Measurements from ENCODE around the gene INF2.
"Not testable (repeated sequence)": the region's sequence is repeated elsewhere in the genome, so short reads cannot be mapped to it uniquely, and the experiment has no call there.

INF2 gene

DNA sequence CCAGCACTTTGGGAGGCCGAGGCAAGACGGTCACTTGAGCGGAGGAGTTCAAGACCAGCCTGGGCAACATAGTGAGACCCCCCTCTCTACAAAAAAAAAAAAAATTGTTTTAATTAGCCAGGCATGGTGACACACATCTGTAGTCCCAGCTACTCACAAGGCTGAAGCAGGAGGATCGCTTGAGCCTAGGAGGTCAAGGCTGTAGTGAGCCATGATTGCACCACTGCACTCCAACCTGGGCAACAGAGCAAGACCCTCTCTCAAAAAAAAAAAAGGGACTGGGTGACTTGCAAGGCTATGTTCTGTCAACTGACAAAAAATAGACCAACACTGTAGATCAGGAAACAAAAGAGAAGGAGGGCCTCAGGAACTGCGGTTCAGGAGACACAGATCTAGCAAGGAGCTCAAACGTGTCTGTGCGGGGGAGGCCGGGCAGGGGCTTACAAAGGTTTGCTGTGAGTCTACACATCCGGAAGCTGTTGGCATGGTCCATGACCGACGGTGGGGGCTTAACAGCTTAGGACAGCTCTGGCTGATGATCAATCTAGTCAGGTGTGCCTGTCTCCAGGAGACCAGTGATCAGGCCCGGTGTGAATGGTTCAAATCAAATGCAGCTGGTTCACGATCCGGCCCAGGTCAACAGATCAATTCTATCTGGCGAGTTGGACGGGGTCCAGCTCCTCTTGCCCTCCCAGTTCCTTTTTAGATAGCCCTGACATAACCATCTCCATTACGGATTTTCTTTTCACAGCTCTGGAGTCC, 31.7 kb upstream of the INF2 start:
- no peak for DNase-seq

DNA sequence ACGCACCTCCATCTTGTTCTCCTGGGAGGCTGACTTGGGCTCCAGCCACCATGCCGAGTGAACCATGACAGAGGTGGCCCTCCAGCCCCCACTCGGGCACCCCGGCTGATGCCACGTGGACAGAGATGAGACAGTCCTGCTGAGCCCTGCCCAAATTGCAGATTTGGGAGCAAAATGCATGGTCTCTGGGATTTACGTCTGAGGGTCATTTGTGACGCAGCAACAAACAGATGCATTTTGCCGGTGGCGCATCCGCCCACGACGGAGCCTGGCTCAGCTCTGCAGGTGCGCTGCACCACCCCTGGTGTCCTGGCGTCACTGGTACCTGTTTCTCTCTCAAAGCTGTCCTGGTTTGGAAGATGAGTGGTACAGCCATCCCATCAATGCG, 31.1 kb upstream of the INF2 start:
- DNase-seq = no peak

DNA sequence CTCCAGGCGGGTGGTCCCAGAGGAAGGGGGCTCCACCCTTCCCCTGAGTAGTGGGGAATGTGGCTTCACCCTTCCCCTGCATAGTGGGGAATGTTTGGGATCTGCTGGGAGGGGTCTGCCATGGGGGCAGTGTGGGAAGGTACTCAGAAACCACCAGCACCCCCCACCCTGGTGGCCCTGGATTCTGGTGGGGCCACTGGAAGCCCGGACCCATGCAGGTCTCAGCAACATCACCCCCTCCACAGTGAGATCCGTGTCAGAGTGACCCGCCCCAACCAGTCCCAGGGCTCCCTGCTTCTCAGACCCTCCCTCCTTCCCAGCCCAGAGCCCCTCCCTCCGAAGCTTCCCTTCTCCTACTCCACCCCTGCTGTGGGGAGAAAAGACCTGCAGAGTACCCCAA, 30.3 kb upstream of the INF2 start:
- DNase-seq = no peak

DNA sequence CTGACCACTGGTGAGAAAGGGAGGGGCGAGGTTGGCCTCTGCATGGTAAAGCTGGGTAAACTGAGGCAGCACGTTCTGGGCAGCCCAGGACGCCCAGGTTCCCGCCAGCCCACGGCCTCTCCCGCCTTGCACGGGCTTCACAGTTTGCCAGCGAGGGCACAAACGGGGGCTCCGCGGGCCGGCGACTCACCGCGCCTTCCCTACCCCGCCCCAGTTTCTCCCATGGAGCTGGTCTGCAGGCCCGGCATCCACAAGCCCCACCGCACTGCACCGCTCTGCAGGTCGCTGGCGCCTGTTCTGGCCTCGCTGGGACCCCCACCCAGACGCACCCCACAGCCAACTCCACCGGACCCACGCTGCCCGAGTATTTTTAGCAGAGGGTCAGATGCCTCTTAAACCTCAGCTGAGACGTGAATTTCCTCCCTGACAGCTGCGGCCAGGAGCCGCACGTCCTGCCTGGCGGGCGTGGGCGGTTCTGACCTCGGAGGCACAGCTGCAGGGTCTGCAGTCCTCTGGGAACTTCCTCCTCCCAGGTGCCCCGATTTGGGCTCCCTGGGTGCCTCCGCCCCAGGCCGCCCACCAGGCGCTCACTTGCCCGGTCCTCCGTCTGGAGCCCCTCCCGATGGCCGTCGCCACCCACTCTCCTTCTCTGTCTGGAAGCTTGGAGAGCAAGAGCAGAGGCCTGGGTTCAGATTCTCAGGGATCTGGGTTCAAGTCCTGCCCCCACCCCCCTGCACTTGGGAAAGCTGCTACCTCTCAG, 29.5 kb upstream of the INF2 start:
- no peak for DNase-seq

DNA sequence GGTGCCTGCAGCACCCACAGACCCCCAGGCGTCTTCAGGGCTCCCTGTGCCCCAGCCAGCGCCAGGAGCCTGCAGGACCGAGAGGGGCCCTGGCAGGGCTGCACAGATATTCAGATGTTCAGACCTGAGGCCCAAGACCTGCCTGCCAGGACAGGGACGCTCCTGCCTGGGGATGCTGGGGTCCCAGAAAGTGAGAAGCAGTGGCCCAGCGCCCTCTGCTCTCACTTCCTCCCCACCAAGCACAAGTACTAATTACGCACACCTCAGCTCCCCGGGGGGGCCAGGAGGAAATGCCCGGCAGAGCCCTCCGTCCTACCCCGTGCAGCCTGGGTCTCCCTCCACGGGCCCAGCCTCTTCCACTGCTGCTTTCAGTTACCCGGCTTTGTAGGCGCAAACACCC, 28.8 kb upstream of the INF2 start:
- no peak for DNase-seq

DNA sequence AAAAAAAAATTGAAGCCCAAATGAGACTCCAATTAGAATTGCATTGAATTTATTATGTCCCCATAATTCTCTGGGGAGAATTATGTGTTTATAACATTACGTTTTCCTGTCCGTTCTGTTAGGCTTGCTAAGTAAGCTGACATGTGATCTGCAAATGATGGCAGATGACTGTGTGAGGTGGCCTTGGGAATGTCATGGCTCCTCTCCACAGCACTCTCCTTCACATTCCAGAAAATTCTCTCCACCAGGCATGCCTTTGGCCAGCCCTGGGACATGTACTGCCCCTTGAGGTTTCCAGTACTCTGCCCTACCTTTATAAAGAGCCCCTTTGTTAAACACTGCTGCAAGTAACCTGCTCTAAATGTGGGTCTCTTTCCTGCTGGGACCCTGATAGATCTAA, 28.3 kb upstream of the INF2 start:
- DNase-seq = no peak

DNA sequence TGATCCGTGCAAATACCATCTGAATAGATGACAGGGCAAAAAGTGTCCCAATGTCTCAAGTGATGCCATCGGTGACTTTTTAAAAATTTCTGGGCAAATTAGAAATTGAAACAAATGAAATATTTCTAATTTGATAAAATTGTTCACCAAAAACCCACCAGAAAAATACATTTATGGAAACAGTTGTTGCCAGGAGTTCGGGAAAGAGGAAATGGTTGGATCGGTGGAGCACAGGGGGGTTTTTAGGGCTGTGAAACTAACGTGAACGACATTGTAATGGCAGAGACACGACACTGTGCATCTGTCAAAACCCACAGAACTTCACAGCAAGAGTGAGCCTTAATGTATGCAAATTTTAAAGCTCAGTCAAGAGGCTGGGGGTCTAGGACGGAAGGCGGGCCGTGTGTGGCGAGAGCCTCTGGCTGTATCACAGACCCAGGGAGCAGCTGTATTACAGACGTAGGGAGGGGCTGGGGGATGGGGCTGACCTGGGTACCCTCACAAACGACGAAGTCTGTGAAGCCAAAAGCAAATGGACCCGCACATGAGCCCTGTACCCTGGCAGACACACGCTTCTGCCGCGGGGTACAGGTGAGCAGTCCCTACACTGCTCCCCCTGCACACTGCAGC, 27.8 kb upstream of the INF2 start:
- not testable (repeated sequence) for DNase-seq

DNA sequence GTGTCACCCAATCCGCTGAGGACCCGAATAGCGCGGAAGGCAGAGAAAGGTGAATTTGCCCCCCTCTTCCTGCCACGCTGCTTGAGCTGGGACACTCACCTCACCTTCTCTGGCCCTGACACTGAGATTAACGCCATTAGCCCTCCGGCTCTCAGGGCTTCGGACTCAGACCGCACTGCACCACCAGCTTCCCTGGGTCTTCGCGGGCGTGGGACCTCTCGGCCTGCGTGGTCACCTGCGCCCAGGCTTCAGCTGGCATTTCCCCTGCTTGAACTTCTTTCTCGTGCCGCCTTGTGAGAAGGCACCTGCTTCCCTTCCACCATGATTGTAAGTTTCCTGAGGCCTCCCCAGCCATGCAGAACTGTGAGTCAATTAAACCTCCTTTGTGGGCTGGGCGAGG, 26.9 kb upstream of the INF2 start:
- not testable (repeated sequence) for DNase-seq

DNA sequence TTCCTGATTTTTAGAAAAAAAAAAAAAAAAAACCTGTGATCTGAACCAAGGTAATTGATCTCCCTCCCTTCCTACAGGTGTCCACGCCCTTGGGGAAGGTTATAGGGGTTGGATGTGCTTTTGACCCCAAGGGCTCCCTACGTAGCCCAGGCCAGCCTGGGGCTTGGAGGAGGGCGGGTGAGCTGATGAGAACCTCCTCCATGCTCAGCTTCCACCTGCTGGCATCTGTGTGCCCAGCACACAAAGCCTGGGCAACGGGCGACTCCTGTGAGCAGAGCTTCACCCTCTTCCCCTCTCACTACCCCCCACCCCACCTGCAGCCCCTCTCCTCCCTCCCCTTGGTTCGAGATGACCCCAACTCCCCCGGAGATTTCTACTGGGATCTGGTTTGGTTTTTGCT, 25.3 kb upstream of the INF2 start:
- DNase-seq = no peak

DNA sequence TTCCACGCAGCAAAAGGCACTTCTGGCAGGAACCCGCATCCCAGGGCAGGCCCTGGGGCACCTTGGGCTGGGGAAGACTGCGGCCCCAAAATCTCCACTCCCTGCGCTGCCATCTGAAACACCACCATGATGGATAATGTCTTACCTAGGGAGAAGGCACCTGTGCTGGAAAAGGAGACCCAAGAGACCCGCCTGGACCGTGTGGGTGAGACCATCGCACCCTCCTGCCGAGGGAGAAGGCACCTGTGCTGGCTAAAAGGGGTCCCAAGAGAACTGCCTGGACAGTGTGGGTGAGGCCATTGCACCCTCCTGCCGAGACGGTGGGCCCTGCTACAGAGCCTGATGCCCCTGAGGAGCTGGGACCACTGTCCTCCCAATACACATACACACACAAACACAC, 24.8 kb upstream of the INF2 start:
- no peak for DNase-seq

DNA sequence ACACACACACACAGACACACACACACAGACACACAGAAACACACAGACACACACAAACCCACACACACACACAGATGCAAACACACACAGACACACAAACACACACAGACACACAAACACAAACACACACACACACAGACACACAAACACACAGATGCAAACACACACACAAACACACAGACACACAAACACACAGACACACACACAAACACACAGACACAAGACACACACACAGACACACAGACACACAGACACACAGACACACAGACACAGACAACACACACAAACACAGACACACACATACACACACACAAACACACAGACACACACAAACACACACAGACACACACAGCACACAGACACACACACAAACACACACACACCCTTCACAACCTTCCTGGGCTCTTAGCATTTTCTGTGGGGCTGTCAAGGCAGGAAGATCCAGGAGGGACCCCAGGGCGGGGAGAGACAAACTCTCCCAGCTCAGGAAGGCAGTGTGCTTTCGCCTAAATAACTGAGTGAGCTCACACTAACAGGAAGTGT, 24.2 kb upstream of the INF2 start:
- DNase-seq = no peak

DNA sequence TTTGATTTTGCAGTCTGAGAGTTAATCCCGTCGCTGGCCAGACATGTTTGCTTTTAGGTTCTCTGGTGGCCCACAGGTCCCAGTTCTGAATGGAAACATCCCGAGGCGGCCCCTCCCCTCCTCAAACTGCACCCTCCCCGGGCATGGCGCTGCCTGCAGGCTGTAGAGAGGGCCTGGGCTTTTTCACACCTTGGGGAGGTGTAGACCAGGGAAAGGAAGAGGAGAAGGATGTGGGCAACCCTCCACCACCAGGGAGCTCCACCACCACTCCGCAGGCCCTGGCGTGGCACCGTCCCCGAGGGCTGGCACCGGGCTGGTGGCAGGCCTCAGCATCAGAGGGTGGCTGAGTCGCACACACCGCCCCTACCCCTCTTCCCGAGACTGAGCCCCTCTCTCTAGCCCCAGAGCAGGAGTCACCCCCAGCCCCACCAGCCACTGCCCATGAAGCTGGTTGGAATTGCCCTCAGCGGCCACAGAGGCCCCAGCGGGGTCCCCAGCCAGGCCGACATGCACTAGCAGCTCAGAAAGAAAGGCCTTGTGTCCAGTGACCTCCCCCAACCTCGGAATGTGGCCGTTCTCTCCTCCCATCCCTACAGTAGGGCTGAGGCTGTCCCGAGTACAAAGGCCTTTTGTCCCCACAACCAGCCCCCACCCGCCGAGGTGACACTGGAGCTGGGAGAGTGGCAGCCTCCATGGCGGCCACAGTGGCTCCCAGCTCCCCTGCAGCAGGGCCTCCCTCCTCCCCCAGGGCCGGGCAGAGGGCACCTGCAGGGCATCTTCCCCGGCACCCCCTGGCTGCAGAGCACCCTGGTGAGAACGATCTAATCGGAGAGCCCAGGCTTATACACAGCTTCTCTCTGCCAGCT, 23.5 kb upstream of the INF2 start:
- DNase-seq = peak; percentile 49

DNA sequence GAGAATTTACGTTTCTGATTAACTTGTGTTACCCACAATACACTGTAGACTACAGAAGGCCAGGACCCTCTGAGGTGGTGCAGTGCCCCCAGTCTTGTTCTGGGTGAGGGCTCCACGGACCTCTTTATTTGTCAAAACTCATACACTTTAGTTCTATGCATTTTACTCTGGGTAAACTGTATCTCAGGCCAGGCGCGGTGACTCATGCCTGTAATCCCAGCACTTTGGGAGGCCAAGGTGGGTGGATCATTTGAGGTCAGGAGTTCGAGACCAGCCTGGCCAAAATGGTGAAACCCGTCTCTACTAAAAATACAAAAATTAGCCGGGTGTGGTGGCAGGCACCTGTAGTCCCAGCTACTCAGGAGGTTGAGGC, 22.9 kb upstream of the INF2 start:
- not testable (repeated sequence) for DNase-seq

DNA sequence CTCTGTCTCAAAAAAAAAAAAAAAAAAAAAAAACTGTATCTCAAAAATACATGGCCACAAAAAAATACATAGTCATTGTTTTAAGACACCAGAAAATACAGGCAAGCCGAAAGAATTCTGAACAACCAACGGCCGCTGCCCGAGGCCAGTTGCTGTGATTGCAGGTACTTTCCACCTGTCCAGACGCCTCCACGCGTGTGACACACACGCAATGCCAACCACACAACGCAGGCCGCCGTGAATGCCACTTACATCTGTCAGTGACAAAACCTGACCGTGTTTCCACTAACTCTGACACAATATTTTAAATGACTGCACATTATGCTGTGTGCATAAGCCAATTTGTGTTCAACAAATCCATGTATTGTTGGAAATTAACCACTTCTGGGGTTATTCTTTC, 22.4 kb upstream of the INF2 start:
- DNase-seq = no peak

DNA sequence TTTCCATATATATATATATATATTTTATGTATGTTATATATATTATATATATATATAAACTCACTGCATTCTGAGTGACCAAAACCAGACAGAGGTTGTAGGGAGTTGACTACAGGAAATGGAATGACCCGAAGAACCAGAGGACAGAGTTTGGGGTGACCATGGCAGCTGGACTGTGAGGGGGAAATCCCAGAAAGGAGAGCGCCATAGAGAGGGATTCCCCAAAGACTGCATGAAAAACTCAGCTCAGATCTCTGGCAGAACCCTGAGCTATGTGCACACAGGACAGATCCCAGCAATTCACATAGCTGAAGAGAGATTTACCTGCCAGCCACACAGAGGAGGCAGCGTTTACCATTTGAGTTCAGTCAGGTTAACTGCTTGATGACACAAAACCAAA, 19.7 kb upstream of the INF2 start:
- no peak for DNase-seq

DNA sequence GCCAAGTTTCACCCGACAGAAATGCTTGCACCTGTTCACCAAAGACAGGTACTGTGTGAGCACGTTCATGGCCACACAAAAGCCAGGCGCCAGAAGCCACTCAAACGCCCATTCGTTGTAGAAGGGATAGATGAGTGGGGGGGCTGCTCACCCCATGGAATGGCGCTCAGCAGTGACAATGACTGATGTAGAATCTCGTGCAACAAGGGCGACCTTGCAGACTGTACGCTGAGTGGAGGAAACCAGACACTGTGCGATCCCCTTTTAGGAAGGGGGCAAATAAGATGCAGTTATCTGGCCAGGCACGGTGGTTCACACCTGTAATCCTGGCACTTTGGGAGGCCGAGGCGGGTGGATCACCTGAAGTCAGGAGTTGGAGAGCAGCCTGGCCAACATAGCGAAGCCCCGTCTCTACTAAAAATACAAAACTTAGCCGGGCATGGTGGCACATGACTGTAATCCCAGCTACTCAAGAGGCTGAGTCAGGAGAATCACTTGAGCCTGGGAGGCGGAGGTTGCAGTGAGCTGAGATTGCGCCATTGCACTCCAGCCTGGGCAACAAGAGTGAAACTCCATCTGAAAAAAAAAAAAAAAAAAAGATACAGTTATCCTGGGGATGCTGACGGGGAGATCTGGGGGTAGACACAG, 18.0 kb upstream of the INF2 start:
- not testable (repeated sequence) for DNase-seq

DNA sequence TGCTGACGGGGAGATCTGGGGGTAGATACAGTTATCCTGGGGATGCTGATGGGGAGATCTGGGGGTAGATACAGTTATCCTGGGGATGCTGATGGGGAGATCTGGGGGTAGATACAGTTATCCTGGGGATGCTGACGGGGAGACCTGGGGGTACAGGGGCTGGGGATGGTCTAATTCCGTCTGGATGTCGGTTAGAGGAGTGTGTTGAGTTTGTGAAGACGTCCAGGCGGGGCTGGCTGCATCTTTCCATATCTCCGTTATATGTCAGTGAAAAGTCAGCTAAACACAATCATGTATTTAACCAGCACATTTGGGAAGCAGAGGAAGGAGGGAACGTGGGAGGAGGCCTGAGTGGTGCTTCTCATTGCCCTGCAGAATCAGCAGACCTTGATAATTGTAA, 17.3 kb upstream of the INF2 start:
- not testable (repeated sequence) for DNase-seq

DNA sequence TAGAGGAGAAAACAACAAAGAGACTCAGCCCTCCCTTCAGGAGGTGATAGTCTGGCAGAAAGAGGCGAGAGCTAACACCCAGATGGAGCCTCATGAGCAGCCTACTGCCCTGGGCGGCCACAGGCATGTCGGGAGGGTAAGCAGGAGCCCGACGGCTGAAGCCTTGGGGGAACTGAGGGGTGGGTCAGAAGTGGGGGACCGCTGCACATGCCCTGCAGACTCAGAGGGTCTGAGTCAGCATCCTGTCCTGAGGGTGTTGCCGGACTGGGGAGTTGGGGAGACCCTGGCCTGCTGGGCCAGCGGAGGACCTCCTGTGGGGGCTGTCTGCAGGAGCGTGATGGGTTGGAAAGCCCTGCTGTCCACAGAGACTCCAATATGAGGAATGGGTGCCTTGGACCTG, 15.9 kb upstream of the INF2 start:
- no peak for DNase-seq

DNA sequence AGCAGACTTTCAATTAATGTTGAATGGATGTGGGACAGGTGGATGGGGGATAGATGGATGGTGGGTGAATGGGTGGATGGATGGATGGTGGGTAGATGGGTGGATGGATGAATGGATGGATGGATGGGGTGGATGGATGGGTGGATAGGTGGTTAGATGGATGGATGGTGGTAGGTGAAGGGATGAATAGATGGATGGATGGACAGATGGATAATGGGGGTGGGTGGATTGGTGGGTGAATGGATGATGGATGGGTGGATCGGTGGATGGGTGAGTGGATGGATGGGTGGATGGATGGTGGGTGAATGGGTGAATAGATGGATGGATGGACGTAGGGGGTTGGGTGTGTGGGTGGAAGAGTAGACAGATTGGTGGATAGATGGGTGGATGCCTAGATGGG, 14.0 kb upstream of the INF2 start:
- no peak for DNase-seq

DNA sequence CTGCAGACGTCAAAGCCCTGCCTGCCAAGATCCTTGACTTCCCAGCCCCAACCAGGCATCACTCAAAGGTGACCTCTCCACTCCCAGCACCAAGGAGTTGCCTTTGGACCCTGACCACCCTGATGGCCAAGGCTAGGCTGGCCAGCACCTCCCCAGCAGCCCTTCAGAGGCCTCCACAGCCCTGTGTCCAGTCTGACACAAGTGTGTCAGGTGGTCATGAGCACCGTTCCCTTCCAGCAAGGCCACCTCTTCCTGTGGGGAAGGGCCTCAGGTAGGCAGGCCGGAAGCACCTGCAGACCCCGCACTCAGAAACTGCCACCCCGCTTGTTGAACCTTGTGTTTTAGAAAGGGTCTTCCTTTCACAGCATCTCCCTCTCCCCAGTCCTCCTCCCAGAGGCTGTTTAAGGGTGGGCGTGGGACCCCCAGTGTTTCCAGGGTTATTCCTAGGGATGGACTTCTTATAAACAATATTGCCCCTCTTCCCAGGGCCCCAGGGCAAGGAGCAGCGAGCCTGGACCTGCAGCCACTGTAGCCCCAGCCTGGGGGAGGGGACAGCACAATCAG, 13.2 kb upstream of the INF2 start:
- DNase-seq = no peak

DNA sequence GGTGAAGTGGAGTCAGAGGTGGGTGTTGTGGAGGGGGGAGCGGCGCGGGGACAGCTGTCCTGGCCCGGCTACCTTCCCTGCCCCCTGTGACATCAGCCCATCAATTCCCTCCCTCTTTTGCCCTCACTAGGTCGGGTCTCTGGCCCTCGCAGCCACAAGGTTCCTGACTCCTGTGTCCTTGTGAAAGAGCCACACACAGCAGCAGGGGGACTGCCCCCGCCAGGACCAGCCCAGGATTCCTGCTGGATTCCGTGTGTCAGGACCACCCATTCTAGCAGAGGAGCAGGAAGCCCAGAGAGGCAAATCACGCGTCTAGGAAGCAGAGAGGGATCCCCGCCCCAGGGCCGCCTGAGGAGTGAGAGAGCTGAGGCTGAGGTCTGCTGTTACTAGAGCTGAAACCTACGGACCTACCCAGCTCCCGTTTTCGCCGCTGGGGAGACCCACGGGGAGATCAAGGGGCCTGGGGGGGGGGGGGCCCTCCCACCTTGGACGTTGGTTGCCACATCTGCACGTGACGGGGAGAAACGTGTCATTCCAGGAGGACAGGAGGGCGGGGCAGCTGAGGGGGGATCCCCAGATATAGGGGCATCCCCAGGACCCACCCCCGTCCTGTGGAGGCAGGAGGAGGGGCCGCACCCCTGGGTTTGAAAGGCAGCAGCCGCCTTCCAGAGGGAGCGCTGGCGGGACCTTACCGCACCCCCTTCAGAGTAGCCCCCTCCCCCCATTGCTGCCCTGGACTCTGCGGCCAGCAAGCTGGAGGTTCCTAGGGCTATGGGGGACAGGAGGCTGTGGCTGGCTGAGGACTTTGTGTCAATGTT, 12.5 kb upstream of the INF2 start:
- peak; percentile 86 for DNase-seq

All from stimulated activated CD4-positive, alpha-beta T cell treated with anti-CD3 and anti-CD28 coated beads, Interleukin-15, amount 100 ng/mL, for 24 hours (primary cell).